ENCODE results near the gene IL9. TPM values are rescaled to one million over a fixed set of nuclear protein-coding genes. Genes with fewer than 3 reads are reported as not detected.

IL9 gene
- total RNA-seq, 4 donors from 2014 or later, result not detected

DNA sequence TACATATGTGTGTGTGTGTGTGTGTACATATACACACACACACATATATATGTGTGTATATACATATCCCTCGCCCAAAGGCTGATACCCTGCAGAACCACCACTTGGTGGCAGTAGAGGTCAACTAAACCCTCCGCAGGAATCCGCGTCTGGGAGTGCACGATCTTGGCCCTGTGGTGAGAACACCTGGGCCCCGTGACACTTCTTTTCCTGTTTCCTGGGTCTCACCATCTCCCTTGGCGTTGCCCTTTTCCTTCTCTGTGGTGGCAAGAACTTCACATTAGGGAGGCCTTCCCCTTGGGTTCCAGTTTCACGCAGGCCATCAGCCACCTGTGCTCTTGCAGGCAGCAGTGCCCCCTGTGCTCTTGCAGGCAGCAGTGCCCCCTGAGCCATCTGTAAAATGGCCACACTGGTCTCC lies 8.2 kb downstream of the IL9 start:
- WGBS, 2 donors, result 14 to 23% methylated on average over 7 to 8 of the region's 8 CpGs
- Histone ChIP-seq H3K36me3 (no peaks in the 10 kb centered on the region), H3K27me3 (peaks cover 0 to 3% of the 10 kb centered on the region in 2 donors), H3K27ac (no peak overlapping the region), H3K4me1 (peaks cover 0 to 9% (median 0%) of the 10 kb centered on the region in 4 donors), H3K9me3 (no peaks in the 10 kb centered on the region), H3K4me3 (no peak overlapping the region)
- TF ChIP-seq POLR2A (IDR thresholded peaks at IDR 0.05) (no peak), EP300 (IDR thresholded peaks at IDR 0.05) (peak in 1 of 2 donors; percentile 31)
- TF ChIP-seq, protein P1, sequence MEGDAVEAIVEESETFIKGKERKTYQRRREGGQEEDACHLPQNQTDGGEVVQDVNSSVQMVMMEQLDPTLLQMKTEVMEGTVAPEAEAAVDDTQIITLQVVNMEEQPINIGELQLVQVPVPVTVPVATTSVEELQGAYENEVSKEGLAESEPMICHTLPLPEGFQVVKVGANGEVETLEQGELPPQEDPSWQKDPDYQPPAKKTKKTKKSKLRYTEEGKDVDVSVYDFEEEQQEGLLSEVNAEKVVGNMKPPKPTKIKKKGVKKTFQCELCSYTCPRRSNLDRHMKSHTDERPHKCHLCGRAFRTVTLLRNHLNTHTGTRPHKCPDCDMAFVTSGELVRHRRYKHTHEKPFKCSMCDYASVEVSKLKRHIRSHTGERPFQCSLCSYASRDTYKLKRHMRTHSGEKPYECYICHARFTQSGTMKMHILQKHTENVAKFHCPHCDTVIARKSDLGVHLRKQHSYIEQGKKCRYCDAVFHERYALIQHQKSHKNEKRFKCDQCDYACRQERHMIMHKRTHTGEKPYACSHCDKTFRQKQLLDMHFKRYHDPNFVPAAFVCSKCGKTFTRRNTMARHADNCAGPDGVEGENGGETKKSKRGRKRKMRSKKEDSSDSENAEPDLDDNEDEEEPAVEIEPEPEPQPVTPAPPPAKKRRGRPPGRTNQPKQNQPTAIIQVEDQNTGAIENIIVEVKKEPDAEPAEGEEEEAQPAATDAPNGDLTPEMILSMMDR (IDR thresholded peaks at IDR 0.05), result peak; percentile 67 to 82 (median 74)
- peak in 1 of 2 donors; percentile 35 for DNase-seq (ENCODE audit: low spot score in 2 of 2)

DNA sequence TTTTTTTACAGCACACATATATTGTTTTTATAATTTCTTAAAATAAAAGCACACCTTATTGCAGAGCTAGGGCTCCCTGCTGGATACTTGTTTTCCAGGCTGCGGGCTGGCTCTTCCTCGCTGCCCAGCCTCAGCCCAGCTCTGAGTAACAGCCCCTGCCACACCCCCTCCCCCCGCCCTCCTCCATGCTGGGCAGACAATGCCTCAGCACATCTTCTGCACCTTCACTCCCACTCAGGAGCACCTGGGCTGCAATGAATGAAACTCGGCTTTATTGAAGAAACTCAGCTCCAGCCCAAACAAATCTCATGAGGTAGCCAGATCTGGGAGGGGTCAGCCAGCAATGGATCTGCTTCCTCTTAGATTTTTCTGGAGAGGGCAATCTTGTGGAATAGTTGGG lies 9.5 kb downstream of the IL9 start:
- Histone ChIP-seq H3K4me3 (no peak overlapping the region), H3K36me3 (no peaks in the 10 kb centered on the region), H3K27ac (no peak overlapping the region), H3K4me1 (peaks cover 0 to 9% (median 0%) of the 10 kb centered on the region in 4 donors), H3K9me3 (no peaks in the 10 kb centered on the region), H3K27me3 (peaks cover 0 to 6% of the 10 kb centered on the region in 2 donors)
- TF ChIP-seq, protein P1 (IDR thresholded peaks at IDR 0.05), result no peak
- TF ChIP-seq EP300 (IDR thresholded peaks at IDR 0.05), result no peak
- TF ChIP-seq POLR2A (IDR thresholded peaks at IDR 0.05), result no peak
- 28 to 53% methylated on average over 4 of the region's 4 CpGs for WGBS, 2 donors
- DNase-seq (ENCODE audit: low spot score in 2 of 2), result no peak

DNA sequence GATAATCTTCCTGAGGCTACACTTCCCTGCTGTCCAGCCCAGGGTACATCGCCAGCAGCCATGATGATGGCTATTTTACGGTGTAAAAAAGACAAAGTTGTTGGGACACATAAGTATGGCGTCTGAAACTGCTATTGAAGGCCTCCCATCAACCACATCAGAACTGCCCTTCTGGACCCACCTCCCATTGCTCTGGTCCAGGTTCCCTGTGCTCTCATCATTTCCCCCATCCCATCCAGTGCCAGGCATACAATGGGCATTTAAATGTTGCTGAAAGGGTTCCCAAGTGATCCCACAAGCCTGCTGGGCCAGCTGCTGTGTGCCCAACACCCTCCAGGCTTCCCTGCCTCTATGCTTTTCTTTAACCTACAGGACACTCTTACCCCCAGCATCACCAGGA lies 10.6 kb downstream of the IL9 start:
- Histone ChIP-seq H3K9me3 (no peaks in the 10 kb centered on the region), H3K27ac (peak overlapping the region in 1 of 4 donors; percentile 32), H3K27me3 (peaks cover 0 to 11% of the 10 kb centered on the region in 2 donors), H3K4me3 (no peak overlapping the region), H3K4me1 (peaks cover 0 to 9% (median 0%) of the 10 kb centered on the region in 4 donors), H3K36me3 (no peaks in the 10 kb centered on the region)
- no peak for DNase-seq (ENCODE audit: low spot score in 2 of 2)
- no peak for TF ChIP-seq EP300 (IDR thresholded peaks at IDR 0.05)
- TF ChIP-seq, protein P1 (IDR thresholded peaks at IDR 0.05), result no peak
- 95 to 97% methylated on average over 3 of the region's 3 CpGs for WGBS, 2 donors

DNA sequence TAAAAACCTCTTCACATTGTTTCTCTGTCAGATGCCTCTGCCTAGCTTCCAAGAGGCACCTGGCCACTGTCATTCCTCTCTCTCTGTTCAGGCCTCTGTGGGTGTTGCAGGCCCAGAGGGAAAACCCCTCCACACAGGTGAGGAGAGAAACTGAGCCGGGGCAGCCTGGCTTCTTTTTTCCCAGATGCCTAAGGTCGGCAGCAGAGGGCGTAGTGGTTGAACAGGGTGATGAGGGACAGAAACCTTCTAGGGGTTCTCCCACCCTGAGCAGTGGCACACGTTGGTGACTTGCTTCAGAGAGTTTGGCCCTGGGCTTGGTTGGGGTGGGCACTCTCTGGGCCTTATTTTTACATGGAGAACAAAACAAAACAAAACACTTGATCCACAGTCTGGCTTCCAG lies 12.2 kb downstream of the IL9 start:
- no peaks in the 10 kb centered on the region for H3K9me3 ChIP-seq
- WGBS, 2 donors, result 47% methylated on average over 3 to 4 of the region's 4 CpGs
- TF ChIP-seq, protein P1 (IDR thresholded peaks at IDR 0.05), result peak in 1 of 5 experiments; percentile 7
- no peak for TF ChIP-seq EP300 (IDR thresholded peaks at IDR 0.05)
- no peak for TF ChIP-seq POLR2A (IDR thresholded peaks at IDR 0.05)
- H3K4me1 ChIP-seq, result peaks cover 0 to 9% (median 0%) of the 10 kb centered on the region in 4 donors
- H3K27ac ChIP-seq, result peak overlapping the region in 2 of 4 donors; percentile 28 to 39
- no peak for DNase-seq (ENCODE audit: low spot score in 2 of 2)
- H3K27me3 ChIP-seq, result peaks cover 0 to 11% of the 10 kb centered on the region in 2 donors
- no peaks in the 10 kb centered on the region for H3K36me3 ChIP-seq
- no peak overlapping the region for H3K4me3 ChIP-seq

DNA sequence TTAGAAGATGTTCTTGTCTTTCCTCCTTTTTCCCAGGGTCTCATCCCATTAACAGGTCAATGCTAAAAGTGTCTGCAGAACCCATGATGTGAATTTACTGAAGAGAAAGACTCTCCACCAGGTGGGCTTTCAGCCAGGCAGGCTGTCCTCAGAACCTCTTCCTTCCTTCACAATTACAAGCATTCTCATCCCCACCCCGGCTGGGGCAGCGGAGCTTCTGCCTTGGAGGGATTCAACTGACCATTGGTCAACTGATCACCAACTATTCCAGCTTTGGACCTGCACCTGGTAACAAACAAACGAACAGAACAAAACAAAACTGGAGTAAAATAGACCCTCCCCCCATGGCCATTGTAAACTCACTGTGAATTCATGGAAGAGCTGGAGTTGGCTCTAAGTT lies 12.6 kb downstream of the IL9 start:
- no peak for DNase-seq (ENCODE audit: low spot score in 2 of 2)
- WGBS, 2 donors, result 80 to 81% methylated on average over 3 of the region's 3 CpGs
- H3K27ac ChIP-seq, result peak overlapping the region in 2 of 4 donors; percentile 28 to 39
- no peaks in the 10 kb centered on the region for H3K9me3 ChIP-seq
- no peaks in the 10 kb centered on the region for H3K36me3 ChIP-seq
- peaks cover 0 to 11% of the 10 kb centered on the region in 2 donors for H3K27me3 ChIP-seq
- no peak for TF ChIP-seq POLR2A (IDR thresholded peaks at IDR 0.05)
- TF ChIP-seq EP300 (IDR thresholded peaks at IDR 0.05), result no peak
- TF ChIP-seq, protein P1 (IDR thresholded peaks at IDR 0.05), result no peak
- no peak overlapping the region for H3K4me3 ChIP-seq
- peaks cover 0 to 13% (median 0%) of the 10 kb centered on the region in 4 donors for H3K4me1 ChIP-seq
